Measurements from ENCODE around the gene CCDC174.

The CCDC174 gene

DNA sequence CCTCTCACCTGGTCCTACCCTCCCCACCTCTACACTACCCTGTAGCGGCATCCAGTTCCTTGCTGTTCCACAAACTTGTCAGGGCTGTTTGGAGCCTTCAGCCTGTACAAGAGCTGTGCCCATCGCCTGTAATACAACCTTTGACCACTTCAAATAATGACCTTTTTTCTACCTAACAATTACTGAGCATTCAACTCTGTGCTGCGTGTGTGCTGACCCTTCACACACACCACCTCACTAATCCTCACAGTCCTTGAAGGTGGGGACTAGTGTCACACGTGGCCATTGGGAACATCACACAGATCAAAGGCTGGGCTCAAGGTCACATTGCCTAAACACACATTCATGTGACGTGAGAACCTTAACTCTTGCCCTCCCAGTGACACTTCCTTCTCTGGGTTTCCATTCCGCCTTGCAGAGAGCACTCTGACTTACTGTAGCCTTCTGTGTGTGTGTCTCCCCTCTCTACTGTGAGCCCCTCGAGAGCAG, 26.5 kb downstream of the CCDC174 start:
- H3K4me3 ChIP-seq: no peak overlapping the region
- TF ChIP-seq POLR2AphosphoS5 (IDR thresholded peaks at IDR 0.05; ENCODE audit: borderline replicate concordance, low read depth, low read length) (no peak), EZH2 (IDR thresholded peaks at IDR 0.05) (no peak), FOXP2 (optimal IDR thresholded peaks at IDR 0.05; ENCODE audit: control extremely low read depth, extremely low read length, insufficient read depth) (no peak)
- no peaks in the 10 kb centered on the region for H3K9me3 ChIP-seq (ENCODE audit: low read depth, low read length)
- H3K36me3 ChIP-seq (ENCODE audit: insufficient read depth, low read length): no peaks in the 10 kb centered on the region
- no peak overlapping the region for H3K9ac ChIP-seq (ENCODE audit: insufficient read length)
- H3K27ac ChIP-seq: no peak overlapping the region
- no peak for DNase-seq (ENCODE audit: low read depth, low spot score)

DNA sequence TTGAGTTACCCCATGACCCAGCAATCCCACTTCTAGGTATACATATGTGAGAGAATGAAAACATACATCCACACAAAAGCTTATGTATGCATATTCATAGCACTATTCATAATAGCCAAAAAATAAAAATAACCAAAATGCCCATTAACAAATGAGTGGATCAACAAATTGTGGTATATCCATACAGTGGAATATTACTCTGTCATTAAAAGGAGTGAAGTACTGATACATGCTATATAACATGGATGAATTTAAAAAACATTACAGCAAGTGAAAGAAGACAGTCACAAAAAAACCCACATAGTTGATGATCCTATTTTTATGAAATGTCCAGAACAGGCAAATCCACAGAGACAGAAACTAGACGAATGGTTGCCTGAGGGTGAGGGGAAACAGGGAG, 28.6 kb downstream of the CCDC174 start:
- no peaks in the 10 kb centered on the region for H3K9me3 ChIP-seq (ENCODE audit: low read depth, low read length)
- no peak overlapping the region for H3K27ac ChIP-seq
- no peak for DNase-seq (ENCODE audit: low read depth, low spot score)
- TF ChIP-seq POLR2AphosphoS5 (IDR thresholded peaks at IDR 0.05; ENCODE audit: borderline replicate concordance, low read depth, low read length): no peak
- TF ChIP-seq FOXP2 (optimal IDR thresholded peaks at IDR 0.05; ENCODE audit: control extremely low read depth, extremely low read length, insufficient read depth): no peak
- TF ChIP-seq EZH2 (IDR thresholded peaks at IDR 0.05): no peak
- no peaks in the 10 kb centered on the region for H3K36me3 ChIP-seq (ENCODE audit: insufficient read depth, low read length)
- no peak overlapping the region for H3K4me3 ChIP-seq
- H3K9ac ChIP-seq (ENCODE audit: insufficient read length): no peak overlapping the region

DNA sequence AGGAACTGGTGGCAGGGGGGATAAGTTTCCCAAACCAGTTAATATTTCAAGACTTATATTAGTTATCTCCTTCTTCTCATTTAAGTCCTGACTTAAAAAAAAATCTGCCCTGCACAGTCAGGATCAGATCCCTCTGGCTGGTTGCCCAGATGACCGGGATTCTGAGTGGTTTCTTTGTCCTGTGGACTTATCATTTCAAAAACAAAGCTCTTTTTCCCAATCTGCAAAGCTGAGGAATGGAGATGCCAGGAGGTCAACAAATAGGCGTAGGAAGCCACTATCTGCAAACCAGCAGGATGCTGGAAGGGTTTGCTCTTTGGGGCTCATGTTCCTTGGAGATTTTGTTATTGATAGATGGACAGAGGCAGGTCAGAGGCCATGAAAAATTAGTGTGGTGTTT, 29.2 kb downstream of the CCDC174 start:
- DNase-seq (ENCODE audit: low read depth, low spot score): no peak
- Histone ChIP-seq H3K9me3 (ENCODE audit: low read depth, low read length) (no peaks in the 10 kb centered on the region), H3K27ac (no peak overlapping the region), H3K9ac (ENCODE audit: insufficient read length) (no peak overlapping the region), H3K4me3 (no peak overlapping the region), H3K36me3 (ENCODE audit: insufficient read depth, low read length) (no peaks in the 10 kb centered on the region)
- TF ChIP-seq EZH2 (IDR thresholded peaks at IDR 0.05): no peak
- TF ChIP-seq POLR2AphosphoS5 (IDR thresholded peaks at IDR 0.05; ENCODE audit: borderline replicate concordance, low read depth, low read length): no peak
- no peak for TF ChIP-seq FOXP2 (optimal IDR thresholded peaks at IDR 0.05; ENCODE audit: control extremely low read depth, extremely low read length, insufficient read depth)

DNA sequence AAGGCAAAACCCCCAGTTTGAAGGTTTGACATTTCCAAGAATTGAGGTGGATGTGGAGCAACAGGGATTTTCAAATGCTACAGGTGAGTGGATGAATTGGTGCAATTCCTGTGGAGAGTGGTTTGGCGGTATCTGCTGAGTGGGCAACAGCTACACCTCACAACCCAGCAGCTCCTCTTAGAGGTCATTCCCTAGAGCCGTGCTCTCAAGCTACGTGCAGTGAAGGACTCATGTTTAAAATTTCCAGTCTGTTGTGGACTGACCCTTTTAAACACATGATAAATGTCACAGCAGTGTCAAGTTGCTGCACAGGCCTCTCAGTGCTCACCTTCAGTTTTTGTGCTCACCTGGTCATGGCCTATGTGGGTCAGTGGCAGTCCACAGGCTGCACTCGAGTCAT, 32.9 kb downstream of the CCDC174 start:
- H3K9ac ChIP-seq (ENCODE audit: insufficient read length): no peak overlapping the region
- no peak for TF ChIP-seq EZH2 (IDR thresholded peaks at IDR 0.05)
- TF ChIP-seq POLR2AphosphoS5 (IDR thresholded peaks at IDR 0.05; ENCODE audit: borderline replicate concordance, low read depth, low read length): no peak
- TF ChIP-seq FOXP2 (optimal IDR thresholded peaks at IDR 0.05; ENCODE audit: control extremely low read depth, extremely low read length, insufficient read depth): no peak

DNA sequence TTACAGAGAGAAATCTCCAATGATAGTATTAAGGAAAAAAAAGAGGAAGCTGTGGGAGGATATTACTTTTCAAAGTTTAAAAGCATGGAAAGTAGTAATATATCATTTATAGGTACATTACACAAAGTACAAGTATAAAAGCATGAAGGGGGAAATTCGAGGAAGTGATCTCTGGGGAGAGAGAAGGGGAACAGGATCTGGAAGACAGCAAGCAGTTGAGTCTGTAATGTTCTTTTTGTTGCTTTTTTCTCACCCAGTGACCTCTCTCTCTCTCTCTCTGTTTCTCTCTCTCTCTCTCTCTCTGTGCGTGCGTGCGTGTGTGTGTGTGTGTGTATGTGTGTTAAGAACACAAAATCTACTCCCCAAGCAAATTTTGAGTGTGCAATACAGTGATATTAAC, 33.6 kb downstream of the CCDC174 start:
- Histone ChIP-seq H3K27ac (no peak overlapping the region), H3K9me3 (ENCODE audit: low read depth, low read length) (no peaks in the 10 kb centered on the region), H3K9ac (ENCODE audit: insufficient read length) (no peak overlapping the region), H3K36me3 (ENCODE audit: insufficient read depth, low read length) (no peaks in the 10 kb centered on the region), H3K4me3 (no peak overlapping the region)
- no peak for TF ChIP-seq FOXP2 (optimal IDR thresholded peaks at IDR 0.05; ENCODE audit: control extremely low read depth, extremely low read length, insufficient read depth)
- TF ChIP-seq EZH2 (IDR thresholded peaks at IDR 0.05): no peak
- no peak for TF ChIP-seq POLR2AphosphoS5 (IDR thresholded peaks at IDR 0.05; ENCODE audit: borderline replicate concordance, low read depth, low read length)
- DNase-seq (ENCODE audit: low read depth, low spot score): no peak

More for the DNA sequence above, 32.9 kb downstream of the CCDC174 start:
- DNase-seq (ENCODE audit: low read depth, low spot score): no peak
- Histone ChIP-seq H3K27ac (no peak overlapping the region), H3K9me3 (ENCODE audit: low read depth, low read length) (no peaks in the 10 kb centered on the region), H3K4me3 (no peak overlapping the region), H3K36me3 (ENCODE audit: insufficient read depth, low read length) (no peaks in the 10 kb centered on the region)

DNA sequence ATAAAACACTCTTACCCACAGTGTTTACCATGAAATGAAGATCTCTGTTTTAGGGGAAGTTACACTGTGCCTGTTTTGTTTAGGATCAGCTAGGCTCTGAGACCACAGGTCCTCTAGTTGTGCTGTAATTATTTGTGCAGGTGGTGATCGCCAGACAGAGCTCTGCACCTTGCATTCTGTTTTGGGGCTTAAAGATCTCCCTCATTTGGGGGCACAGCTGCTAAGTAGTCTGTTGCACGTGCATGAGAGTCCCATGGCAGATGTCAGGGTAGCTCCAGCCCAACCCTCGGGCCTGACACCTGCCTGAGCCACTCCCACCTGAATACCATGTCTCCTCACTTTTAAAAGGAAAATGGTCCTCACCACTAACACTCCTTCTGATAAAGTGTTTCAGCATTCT, 35.8 kb downstream of the CCDC174 start:
- H3K36me3 ChIP-seq (ENCODE audit: insufficient read depth, low read length): no peaks in the 10 kb centered on the region
- TF ChIP-seq FOXP2 (optimal IDR thresholded peaks at IDR 0.05; ENCODE audit: control extremely low read depth, extremely low read length, insufficient read depth) (no peak), POLR2AphosphoS5 (IDR thresholded peaks at IDR 0.05; ENCODE audit: borderline replicate concordance, low read depth, low read length) (no peak), EZH2 (IDR thresholded peaks at IDR 0.05) (no peak)
- H3K9me3 ChIP-seq (ENCODE audit: low read depth, low read length): no peaks in the 10 kb centered on the region
- H3K4me3 ChIP-seq: no peak overlapping the region
- no peak overlapping the region for H3K9ac ChIP-seq (ENCODE audit: insufficient read length)
- DNase-seq (ENCODE audit: low read depth, low spot score): no peak
- H3K27ac ChIP-seq: no peak overlapping the region

DNA sequence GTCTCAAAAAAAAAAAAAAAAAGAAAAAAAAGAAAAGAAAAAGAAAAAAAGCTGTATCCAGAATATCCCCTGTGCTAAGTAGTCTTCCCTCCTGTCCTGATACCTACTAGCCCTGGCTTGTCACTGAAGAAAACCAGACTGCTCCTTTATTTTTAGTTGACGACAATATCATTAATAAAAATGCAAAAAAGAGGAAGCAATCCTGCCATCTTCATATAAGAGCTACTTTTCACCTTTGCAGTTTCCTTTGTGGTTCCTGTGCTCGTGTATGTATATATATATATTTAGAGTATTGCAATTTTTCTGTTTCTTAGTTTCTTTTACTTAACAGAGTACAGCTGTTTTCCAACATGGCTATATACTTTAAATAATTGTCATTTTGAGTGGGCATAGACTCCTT, 37.0 kb downstream of the CCDC174 start:
- Histone ChIP-seq H3K4me3 (no peak overlapping the region), H3K9me3 (ENCODE audit: low read depth, low read length) (no peaks in the 10 kb centered on the region), H3K36me3 (ENCODE audit: insufficient read depth, low read length) (no peaks in the 10 kb centered on the region), H3K27ac (no peak overlapping the region), H3K9ac (ENCODE audit: insufficient read length) (no peak overlapping the region)
- no peak for DNase-seq (ENCODE audit: low read depth, low spot score)
- TF ChIP-seq FOXP2 (optimal IDR thresholded peaks at IDR 0.05; ENCODE audit: control extremely low read depth, extremely low read length, insufficient read depth) (no peak), EZH2 (IDR thresholded peaks at IDR 0.05) (no peak), POLR2AphosphoS5 (IDR thresholded peaks at IDR 0.05; ENCODE audit: borderline replicate concordance, low read depth, low read length) (no peak)

DNA sequence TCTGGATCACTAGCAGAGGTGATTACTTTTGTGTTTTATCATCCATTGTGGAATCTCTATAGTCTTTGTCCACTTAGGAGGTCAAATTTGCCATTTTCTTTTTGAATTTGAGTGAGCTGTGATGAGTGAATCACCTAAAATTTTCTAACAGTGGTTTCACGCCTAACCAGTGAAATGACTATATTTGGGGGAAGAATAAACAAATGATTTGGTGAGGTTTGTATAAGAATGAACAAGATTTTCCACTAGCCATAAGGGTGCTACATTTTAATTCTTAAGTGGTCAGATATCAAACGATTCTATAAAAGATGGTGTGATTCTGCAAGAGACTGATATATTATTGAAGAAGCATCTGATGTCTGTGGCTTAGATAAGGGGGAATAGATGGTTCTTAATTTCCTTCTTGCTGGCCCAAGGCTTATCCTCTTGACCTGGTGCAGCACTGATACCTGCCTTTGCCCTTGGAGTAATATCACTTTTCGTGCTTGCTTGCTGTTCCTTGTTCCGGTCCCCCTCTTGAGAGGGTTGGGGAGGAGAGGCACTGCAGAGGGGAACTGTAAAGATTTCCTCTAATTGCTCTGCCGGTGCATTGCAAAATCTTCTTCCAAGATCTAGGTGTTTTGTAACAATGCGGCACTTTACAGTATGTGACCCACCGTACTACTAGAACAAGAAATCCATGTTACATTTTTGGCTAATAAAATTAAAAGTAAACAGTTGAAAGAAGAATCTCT, 37.9 kb downstream of the CCDC174 start:
- Histone ChIP-seq H3K36me3 (ENCODE audit: insufficient read depth, low read length) (no peaks in the 10 kb centered on the region), H3K9ac (ENCODE audit: insufficient read length) (no peak overlapping the region), H3K27ac (no peak overlapping the region), H3K4me3 (no peak overlapping the region), H3K9me3 (ENCODE audit: low read depth, low read length) (no peaks in the 10 kb centered on the region)
- DNase-seq (ENCODE audit: low read depth, low spot score): no peak
- no peak for TF ChIP-seq POLR2AphosphoS5 (IDR thresholded peaks at IDR 0.05; ENCODE audit: borderline replicate concordance, low read depth, low read length)
- TF ChIP-seq FOXP2 (optimal IDR thresholded peaks at IDR 0.05; ENCODE audit: control extremely low read depth, extremely low read length, insufficient read depth): no peak
- no peak for TF ChIP-seq EZH2 (IDR thresholded peaks at IDR 0.05)
